NCI-H510A treated with DMSO at 0.1 percent for 48 hours (cell line): ENCODE results near the gene LRMDA.
"Not testable (repeated sequence)": the region's sequence is repeated elsewhere in the genome, so short reads cannot be mapped to it uniquely, and the experiment has no call there.

Source experiments
- DNase-seq: peaks from one replicate; lab custom pipeline; 2025; lab: John Stamatoyannopoulos, UW

Gene LRMDA

GRCh38 chr10:75744261-75744660 is 312.8 kb downstream of the LRMDA start:
- no peak for DNase-seq

DNA sequence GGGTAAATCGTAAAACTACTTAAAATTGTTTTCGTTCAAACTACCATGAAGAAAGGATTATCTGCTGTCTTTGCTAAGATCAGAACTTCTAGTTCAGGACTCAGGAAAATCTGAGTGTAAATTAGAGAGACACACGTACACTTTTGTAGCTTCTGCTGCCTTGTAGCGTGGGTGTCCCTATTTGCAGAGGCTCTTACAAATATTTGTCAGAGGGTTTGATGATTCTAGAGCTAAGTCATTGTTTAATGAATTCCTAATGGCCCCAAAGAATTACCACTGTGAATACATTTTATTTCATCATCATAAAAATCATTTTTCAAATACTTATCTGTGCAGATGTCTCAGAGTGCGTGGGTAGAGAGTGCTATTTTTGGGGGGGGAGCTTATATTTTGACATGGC is 314.9 kb downstream of the LRMDA start:
- DNase-seq, result no peak

GRCh38 chr10:75750093-75750875 is 318.9 kb downstream of the LRMDA start:
- DNase-seq, result not testable (repeated sequence)

DNA sequence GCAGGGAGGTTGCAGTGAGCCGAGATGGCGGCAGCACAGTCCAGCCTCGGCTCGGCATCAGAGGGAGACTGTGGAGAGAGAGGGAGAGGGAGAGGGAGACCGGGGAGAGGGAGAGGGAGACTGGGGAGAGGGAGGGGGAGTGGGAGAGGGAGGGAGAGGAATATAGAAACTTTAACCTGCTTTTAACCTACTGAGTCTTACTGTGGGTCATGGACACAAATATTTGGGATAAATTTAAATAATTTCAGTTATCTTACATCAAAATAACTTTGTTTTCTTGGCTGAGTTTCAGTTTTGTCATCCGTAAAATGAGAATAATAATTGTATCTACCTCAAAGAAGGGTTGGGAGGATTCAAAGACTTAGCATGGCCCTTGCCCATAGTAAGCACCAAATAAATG is 319.8 kb downstream of the LRMDA start:
- no peak for DNase-seq

GRCh38 chr10:75753621-75754020 is 322.2 kb downstream of the LRMDA start:
- DNase-seq, result no peak

- no peak for DNase-seq
These were observed 322.8 kb downstream of the LRMDA start for GRCh38 chr10:75754096-75754831.

GRCh38 chr10:75755528-75755927 is 324.1 kb downstream of the LRMDA start:
- DNase-seq, result no peak

GRCh38 chr10:75761289-75761688 is 329.9 kb downstream of the LRMDA start:
- no peak for DNase-seq

- no peak for DNase-seq
These were observed 331.0 kb downstream of the LRMDA start for GRCh38 chr10:75762431-75762802.

- no peak for DNase-seq
These were observed 332.2 kb downstream of the LRMDA start for GRCh38 chr10:75763652-75764051.

GRCh38 chr10:75764974-75765788 is 333.8 kb downstream of the LRMDA start:
- peak; percentile 29 for DNase-seq

GRCh38 chr10:75765789-75766096 is 334.3 kb downstream of the LRMDA start:
- DNase-seq, result no peak

DNA sequence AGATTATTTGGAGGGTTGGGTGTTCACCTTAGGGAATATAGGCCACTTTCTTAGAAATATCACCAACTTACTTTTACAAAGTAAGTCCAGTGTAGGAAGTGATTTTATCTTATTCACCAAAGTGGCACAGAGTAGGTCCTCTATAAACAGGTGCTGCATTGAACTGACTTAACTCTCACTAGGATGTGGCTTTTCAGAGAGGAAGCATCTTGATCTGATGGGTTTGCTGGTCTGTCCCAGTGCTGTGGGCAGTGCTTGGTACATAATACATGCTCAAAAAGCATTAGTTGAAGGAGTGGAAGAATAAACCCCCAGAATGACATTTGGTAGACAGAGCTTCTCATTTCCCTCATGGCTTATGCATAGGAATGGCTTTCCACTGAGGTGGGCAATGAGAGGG is 334.7 kb downstream of the LRMDA start:
- DNase-seq, result no peak

DNA sequence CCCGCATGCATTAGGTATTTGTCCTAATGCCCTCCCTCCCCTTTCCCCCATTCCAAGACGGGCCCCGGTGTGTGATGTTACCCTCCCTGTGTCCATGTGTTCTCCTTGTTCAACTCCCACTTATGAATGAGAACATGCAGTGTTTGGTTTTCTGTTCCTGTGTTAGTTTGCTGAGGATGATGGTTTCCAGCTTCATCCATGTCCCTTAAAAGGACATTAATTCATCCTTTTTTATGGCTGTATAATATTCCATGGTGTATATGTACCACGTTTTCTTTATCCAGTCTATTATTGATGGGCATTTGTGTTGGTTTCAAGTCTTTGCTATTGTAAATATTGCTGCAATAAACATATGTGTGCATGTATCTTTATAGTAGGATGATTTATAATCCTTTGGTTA is 335.3 kb downstream of the LRMDA start:
- not testable (repeated sequence) for DNase-seq

GRCh38 chr10:75770626-75771081 is 339.2 kb downstream of the LRMDA start:
- no peak for DNase-seq

GRCh38 chr10:75771606-75772005 is 340.2 kb downstream of the LRMDA start:
- DNase-seq, result no peak

GRCh38 chr10:75772153-75772887 is 340.9 kb downstream of the LRMDA start:
- no peak for DNase-seq

DNA sequence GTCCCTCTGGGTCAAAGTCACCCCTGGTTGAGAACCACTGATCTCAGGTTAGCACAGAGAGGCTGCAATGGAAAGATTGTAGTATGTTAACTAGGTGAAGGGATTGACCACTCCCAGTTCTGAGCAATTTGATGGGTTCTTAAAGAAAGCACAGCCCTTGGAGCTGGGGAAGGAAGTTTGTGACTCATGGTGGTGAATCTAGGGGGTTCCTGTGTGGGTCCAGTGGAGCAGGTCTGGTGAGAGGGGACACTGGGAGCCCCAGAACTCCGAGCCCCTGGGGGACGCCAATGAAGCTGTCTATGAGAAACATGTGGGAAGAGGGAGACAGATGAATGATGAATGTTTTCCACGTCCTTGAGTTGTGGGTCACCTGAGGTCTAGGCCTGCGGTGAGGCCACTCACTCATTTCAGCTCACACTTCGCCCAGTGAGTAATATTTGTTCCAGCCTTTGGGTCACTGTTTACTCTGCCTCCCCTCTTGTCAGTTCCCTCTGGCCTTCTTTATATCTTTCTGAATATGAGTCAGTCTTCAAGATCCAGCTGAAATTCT is 341.9 kb downstream of the LRMDA start:
- DNase-seq, result no peak

GRCh38 chr10:75773813-75774782 is 342.7 kb downstream of the LRMDA start:
- DNase-seq, result no peak

DNA sequence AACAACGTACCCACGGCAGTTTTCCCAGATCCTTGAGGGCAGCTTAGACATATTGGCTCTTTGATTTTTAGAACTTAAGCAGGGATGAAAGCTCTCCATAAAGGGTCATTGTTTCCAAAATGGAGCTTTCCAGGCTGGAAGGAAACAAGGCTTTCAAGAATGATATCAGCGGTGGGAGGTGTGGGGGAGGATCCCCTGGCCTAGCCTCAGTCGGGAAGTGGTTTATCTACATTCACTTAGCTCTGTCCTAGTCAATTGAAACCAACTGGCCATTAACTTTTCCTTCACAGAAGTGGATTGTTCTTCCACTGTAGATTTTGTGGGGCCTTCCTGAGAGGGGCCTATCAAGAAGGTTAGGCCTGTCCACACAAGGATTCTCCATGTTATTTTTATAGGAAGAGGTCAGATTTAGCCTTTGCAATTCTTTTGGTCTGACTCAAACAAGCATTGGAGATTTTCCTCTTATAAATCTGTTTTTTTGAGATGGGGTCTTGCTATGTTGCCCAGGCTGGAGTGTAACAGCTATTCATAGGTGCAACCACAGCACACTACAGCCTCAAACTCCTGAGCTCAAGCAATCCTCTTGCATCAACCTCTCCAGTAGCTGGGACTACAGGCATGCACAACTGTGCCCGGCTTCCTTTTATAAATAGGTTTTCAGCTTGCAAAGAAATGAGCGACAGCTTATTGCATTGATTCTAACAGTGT is 343.5 kb downstream of the LRMDA start:
- no peak for DNase-seq
